SK-MEL-5 (cell line): Measurements from ENCODE around the gene NRGN. TPM values are rescaled to one million over a fixed set of nuclear protein-coding genes. Genes with fewer than 3 reads are reported as not detected.

Source experiments
- DNase-seq: peaks from one replicate; pipeline ENCODE4 v3.0.0-alpha.2; 2016; ENCODE audit warnings: low read depth, low spot score
- in situ Hi-C: cut with HindIII; loops from 2 replicates; pipeline ENCODE4 v1.10.0; 2016; ENCODE audit warnings: low sequenced_read_pairs, high pct_unique_total_duplicates, low pct_unique_long_range_greater_than_20kb
- total RNA-seq: library from RNA; depleted of rRNA; stranded (reverse); fragments of >200 nt; shearing (Covaris generic); gene quantifications from 2 replicates; pipeline ENCODE4 v1.2.3, GENCODE V29; 2014

Gene NRGN
- total RNA-seq, 1 experiment from 2014 or later: 0.87 TPM

- in situ Hi-C loops: no loop called here
- DNase-seq: no peak
Measured at GRCh38 chr11:124736736-124737135, 3.0 kb upstream of the NRGN start.

DNA sequence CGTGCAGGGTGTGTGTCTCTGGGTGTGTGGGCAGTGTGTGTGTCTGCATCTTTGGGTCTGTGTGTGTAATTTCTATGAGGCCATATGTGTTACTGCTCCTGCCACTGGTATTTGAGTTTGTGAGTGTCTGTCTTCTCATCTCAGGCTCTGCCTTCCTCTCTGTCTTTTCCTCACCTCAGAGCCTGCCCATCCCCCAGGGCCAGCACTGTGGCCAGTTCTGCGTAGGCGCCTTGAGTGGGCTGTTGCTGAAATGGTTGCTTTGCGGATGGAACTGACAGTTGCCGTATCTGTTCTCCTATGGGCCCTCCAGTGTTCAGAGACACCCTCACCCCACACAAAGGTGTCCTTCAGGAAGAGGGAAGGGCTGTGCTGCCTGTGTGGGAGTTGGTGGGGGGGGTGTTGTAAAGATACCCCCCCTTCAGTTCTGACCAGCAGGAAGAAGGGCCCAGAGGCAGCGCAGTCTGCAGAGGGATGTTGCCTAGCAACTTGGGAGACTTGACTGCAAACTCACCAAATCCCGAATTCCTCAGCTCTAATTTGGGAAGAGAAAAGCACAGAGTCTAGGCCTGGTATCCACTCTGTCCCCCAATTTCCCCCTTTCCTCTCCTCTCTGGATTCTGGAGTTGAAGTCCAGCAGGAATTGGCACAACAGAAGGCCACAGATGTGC is 2.0 kb upstream of the NRGN start:
- DNase-seq: no peak
- in situ Hi-C loops: no loop called here

GRCh38 chr11:124738713-124739478 is 846 bp upstream of the NRGN start:
- DNase-seq: no peak
- in situ Hi-C loops: no loop called here

- in situ Hi-C loops: no loop called here
- DNase-seq: peak; percentile 26
Measured at GRCh38 chr11:124740277-124740882, 638 bp downstream of the NRGN start.

DNA sequence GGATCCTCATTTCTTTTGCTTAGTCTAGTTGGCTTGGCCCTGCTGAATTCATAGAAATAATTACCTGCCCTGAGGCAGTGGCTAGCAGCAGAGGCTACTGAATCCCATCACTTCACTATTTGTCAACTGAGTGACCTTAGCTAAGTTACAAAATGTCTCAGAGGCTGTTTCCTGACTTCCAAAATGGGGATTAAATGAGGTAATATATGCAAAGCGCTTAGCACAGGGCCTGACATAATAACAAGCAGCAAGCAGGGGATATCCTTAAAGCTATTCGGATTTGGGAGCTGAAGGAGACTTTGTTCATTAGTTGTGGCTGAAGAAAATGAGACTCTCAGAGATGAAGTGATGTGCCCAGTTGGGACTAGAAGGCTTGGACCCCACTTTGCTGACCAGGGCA is 2.8 kb downstream of the NRGN start:
- in situ Hi-C loops: no loop called here
- no peak for DNase-seq

DNA sequence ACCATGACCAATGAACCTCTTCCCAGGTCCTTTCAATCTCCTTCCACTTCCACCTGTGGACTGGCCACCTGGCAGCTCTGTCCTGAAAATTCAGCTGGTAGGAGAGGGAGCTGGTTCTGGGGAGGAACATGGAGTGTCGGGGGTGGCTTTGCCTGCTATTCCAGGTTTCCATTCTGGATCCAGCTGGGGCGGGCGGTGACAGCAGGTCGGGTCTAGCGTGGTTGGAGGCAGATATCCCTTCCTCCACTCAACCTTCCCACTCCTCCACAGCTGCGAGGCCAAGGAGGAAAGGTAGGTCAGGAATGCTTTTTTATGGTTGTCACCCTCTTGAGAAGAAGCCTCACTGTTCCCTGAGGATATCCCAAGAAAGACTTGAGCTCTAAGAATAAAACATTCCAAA is 3.3 kb downstream of the NRGN start:
- in situ Hi-C loops: no loop called here

GRCh38 chr11:124745270-124745834 is 5.6 kb downstream of the NRGN start:
- DNase-seq: no peak
- in situ Hi-C loops: no loop called here

More for the DNA sequence above, 3.3 kb downstream of the NRGN start:
- no peak for DNase-seq

DNA sequence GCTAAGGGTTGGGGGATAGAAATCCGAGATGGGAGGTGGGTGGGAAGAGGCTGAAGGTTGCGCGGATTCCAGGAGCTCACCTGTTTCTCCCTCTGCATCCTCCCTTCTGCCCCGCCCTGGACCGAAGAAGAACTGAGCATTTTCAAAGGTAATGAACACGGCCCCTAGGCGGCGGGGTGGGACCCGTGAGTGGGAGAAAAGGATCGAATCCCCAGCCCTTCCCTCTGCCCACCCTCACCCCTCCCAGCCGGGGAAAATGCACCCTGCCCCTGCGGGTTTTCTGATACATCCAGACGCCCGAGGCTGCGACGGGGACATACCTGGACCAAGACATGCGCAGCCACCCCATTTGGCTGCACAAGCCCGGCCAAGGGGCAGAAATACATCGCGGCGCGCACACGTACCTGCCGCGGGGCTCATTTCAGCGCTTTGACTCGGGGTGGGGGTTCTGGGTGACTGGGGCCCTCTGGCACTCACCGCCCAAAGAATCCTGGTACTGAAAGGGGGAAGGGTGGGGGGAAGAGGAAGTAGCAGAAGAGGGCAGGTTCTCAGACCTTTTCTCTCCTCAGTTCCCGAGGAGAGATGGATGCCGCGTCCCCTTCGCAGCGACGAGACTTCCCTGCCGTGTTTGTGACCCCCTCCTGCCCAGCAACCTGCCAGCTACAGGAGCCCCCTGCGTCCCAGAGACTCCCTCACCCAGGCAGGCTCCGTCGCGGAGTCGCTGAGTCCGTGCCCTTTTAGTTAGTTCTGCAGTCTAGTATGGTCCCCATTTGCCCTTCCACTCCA is 6.3 kb downstream of the NRGN start:
- no peak for DNase-seq
- in situ Hi-C loops: no loop called here

DNA sequence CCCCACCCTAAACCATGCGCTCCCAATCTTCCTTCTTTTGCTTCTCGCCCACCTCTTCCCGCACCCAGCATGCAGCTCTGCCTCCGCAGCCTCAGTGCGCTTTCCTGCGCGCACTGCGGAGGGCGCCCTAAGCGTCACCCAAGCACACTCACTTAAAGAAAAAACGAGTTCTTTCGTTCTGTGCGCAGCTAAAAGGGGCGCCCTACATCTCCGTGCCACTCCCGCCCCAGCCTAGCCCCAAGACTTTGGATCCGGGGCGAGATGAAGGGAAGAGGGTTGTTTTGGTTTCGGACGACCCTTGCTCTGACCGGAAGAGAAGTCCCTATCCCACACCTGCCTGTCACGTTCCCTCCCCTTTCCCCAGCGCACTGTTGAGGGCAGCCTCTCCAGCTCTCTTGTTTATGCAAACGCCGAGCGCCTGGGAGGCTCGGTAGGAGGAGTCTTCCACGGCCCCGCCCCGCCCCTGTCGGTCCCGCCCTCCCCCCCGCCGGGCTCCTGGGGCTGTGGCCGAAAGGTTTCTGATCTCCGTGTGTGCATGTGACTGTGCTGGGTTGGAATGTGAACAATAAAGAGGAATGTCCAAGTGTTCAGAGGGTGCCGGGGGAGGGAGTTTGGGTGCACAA is 7.0 kb downstream of the NRGN start:
- in situ Hi-C loops: no loop called here
- DNase-seq: peak; percentile 71

- DNase-seq: no peak
- in situ Hi-C loops: no loop called here
Measured at GRCh38 chr11:124747406-124748099, 7.8 kb downstream of the NRGN start.

GRCh38 chr11:124748100-124748418 is 8.3 kb downstream of the NRGN start:
- no peak for DNase-seq
- in situ Hi-C loops: no loop called here

- in situ Hi-C loops: no loop called here
Measured at GRCh38 chr11:124748481-124749343, 9.0 kb downstream of the NRGN start.

GRCh38 chr11:124749912-124750311 is 10.2 kb downstream of the NRGN start:
- in situ Hi-C loops: no loop called here

More at GRCh38 chr11:124748481-124749343, 9.0 kb downstream of the NRGN start:
- DNase-seq: no peak

DNA sequence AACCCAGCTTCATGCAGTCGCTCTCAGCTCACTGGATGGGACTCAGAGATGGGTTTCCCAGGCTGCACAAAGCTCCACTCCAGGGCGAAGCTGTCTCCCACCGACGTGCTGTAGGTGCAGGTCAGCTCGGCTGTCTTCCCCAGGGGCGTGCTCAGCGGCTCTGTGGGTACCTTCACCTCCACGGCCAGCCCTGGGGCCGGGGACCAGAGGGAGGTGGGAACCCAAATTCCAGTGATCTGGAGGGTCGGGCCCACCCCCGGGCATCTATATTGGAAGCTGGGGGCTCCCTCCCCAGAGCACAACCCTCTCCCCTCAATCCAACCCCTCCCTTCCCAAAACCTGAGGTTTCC is 11.6 kb downstream of the NRGN start:
- in situ Hi-C loops: no loop called here
- no peak for DNase-seq

More at GRCh38 chr11:124749912-124750311, 10.2 kb downstream of the NRGN start:
- DNase-seq: no peak

GRCh38 chr11:124751741-124752470 is 12.2 kb downstream of the NRGN start, which contains the start of gene VSIG2:
Gene VSIG2 (minus strand): TSS chr11:124752255. CDS start chr11:124752137, 118 bp downstream.
- no peak for DNase-seq
- in situ Hi-C loops: no loop called here
